AG10803 (cell line): Measurements from ENCODE around the gene GATA3.

ENCODE experiments used
- DNase-seq: peaks from one replicate; pipeline ENCODE4 v3.0.0; 2010; ENCODE audit warnings: low read depth
- H3K4me3 ChIP-seq: 2 replicates; pipeline ENCODE4 v1.5.1; 2011; ENCODE audit warnings: mild to moderate bottlenecking, low read length, control low read depth
- TF ChIP-seq, protein P1 (sequence below): conservative IDR thresholded peaks from 2 replicates; pipeline ENCODE4 v1.5.1; 2011; ENCODE audit warnings: mild to moderate bottlenecking, low read length, control low read depth, inconsistent platforms

The GATA3 gene

DNA sequence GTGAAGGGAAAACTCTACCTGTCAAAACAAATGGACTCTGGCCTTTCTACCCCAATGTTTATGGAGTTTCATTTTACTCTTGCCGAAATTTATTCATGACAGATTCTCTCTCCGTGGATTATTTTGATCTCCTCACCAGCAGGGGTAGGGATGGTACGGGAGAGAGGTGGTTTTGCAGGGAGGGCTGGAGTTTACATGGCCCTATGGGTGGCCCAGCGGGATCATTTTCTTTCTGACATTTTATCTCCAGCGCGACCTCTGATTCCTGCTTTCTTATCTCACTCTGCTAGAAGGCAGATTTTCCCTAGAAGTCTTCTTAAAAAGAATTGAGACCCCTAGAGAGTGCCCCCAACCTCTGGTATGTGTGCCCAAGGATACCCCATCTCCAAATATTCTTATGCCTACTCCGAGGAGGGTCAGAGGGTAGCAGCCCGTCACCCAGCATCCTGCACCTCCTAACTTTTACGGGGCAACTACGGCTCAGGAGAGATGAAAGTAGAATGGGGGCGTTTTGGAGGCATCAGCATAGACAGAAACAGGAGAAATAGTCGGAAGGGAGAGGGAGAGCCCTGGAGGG lies 10.1 kb upstream of the GATA3 start:
- no peak overlapping the region for H3K4me3 ChIP-seq
- TF ChIP-seq, protein P1, sequence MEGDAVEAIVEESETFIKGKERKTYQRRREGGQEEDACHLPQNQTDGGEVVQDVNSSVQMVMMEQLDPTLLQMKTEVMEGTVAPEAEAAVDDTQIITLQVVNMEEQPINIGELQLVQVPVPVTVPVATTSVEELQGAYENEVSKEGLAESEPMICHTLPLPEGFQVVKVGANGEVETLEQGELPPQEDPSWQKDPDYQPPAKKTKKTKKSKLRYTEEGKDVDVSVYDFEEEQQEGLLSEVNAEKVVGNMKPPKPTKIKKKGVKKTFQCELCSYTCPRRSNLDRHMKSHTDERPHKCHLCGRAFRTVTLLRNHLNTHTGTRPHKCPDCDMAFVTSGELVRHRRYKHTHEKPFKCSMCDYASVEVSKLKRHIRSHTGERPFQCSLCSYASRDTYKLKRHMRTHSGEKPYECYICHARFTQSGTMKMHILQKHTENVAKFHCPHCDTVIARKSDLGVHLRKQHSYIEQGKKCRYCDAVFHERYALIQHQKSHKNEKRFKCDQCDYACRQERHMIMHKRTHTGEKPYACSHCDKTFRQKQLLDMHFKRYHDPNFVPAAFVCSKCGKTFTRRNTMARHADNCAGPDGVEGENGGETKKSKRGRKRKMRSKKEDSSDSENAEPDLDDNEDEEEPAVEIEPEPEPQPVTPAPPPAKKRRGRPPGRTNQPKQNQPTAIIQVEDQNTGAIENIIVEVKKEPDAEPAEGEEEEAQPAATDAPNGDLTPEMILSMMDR = no peak
- DNase-seq = no peak

DNA sequence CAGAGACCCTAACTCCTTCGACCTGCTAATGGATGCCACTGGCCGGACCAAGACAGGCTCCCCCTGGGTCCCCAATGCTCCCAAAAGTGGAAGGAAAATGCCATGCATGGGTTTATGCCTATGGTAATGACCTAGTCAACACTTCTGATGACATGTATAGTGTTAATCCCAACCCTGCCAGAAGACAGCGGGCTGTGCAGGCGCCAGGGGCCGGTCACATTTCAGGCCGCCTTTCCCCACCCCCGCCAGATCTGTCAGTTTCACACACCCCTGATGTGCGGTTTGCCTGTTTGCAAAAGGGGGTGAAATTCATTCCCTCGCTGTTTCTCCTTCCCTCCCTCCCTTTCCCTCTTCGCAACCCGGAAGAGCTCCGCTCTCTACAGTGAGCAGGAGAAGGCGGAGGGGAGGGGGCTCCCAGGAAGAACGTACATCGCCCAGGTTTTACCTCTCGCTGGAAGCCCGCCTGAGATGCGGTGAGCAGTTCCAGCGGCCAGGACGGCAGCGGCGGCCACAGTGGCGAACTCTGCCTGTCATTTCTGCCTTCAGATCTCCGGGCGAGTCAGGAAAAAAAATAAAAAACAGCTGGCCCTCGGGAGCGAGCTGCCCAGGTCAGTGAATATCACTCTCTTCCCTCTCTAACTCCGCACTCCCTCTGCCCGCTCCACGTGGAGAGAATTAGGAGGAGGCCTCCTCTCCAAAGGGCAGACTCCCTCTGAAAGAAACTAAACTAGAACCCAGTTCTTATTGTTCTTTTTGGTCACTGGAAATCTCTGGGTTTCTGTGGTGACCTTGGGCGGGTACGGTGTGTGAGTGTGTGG lies 9.4 kb upstream of the GATA3 start:
- TF ChIP-seq, protein P1 = no peak
- DNase-seq = no peak
- H3K4me3 ChIP-seq = peak overlapping the region; percentile 47

DNA sequence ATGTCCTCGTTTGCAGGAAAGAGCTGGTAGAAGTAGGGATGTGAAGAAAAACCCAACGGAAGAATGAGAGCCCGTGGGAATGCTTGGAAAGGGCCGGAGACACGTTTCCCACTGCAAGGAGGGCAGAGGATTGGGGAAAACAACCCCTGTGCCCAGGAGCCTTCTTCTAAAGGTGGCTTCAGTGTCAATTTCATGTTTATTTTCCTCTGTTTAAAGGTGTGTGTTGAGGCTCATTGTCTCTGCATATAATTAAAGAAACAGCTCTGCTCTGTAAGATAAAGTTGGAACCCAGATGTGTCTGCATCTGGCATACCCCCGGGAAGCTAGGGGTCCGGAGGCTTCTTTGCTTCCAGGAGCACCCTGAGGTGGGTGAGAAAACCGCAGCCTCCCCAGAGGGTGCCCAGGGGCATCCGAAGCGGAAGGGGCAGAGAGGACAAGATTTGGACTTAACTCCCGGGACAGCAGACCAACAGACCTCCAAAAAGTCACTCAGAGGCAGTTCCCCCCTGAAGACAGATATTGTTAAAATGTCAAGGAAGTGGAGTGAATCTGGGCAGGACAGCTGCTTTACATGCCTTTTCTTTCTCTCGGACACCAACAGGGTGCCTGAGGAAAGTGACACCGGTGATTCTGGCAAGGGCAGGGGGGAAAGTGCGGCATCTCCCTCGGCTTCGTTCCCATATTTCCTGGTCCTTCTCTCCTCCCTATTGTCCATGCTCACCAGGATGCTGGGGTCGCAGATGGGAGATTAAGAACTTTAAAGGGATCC lies 8.6 kb upstream of the GATA3 start:
- no peak for DNase-seq
- no peak overlapping the region for H3K4me3 ChIP-seq
- TF ChIP-seq, protein P1 = no peak

DNA sequence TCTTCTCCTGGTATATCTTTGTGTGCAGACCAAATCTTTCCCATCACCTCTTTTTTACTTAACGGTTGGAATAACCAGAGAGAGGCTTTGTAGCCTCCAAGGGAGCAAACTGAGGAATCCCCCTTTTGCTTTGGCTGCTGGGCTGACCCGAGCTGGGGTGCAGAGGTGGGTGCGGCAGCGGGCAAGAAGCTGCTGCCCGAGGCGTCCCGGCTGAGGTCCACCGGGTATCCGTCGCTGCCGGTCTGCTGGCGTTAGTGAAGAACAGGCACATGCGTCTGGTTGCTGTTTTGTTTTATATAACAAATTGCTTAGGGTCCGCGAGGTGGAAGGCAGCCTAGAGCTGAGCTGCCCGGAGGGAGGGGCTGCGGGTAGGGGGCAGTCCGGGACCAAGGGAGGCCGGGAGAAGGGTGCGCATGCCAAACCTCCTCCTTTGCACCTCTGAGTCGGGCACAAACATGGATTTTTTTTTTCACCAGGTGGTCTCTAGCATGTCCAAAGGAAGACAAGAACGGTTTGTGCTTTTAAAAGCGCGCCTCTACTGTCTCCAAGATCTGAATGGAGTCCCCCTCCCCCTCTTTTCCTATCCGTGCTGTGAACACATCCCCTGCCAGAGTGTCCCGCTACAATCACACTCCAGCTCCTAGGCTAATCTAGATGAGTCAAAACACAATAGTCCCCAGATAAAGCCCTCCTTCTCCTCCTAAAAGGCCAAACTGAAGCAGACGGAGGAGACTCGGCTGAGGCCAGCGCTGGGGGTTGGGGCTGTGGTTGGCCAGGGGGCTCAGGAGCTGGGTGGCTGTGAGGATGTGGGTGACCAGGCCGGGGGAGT lies 6.8 kb upstream of the GATA3 start:
- DNase-seq = no peak
- no peak overlapping the region for H3K4me3 ChIP-seq
- TF ChIP-seq, protein P1 = no peak

DNA sequence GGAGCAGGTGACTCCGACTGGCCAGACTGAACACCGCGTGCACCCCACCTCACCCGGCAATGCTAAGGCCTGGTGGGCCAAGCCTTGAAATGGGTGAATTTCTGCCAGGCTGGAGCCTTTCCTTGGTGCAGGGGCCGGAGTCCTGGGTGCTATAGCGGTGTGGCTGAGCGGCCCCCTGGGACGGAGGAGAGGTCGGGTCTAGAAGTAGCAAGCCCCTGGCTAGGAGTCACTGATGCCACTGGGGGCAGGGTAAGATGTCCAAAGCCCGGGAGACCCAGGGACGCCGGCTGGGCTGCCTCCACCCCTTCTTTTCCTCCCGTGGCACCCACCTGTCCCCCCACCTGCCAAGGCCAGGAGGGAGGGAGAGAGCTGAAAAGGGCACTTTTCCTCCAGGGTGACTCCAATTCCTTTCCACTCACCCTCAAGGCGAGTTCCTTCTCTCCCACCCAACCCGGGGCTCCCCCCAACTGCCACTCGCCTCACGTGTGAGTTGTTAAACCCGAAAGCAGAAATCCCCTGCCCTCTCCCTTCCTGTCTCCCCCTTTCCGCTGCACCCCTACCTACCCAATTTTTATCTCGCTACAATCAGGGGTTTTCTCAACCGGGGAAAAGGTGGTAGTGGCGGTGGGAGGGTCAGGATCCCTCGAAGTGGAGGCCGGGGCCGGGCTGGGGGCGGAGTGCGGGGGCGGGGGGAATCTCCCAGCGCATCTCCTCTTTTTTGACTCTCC lies 6.0 kb upstream of the GATA3 start:
- TF ChIP-seq, protein P1 = no peak
- no peak for DNase-seq
- no peak overlapping the region for H3K4me3 ChIP-seq

GRCh38 chr10:8049045-8049864 lies 5.2 kb upstream of the GATA3 start:
- TF ChIP-seq, protein P1 = no peak
- no peak overlapping the region for H3K4me3 ChIP-seq
- DNase-seq = no peak
